22Rv1 (cell line): ENCODE results near the gene MPZL1.
"Not testable (repeated sequence)": the region's sequence is repeated elsewhere in the genome, so short reads cannot be mapped to it uniquely, and the experiment has no call there.

Source experiments
- H3K27ac ChIP-seq: fragments of 450-650 bp; 2 replicates; pipeline ENCODE4 v1.5.1; 2017
- CTCF ChIP-seq: fragments of 450-650 bp; IDR thresholded peaks from 2 replicates; pipeline ENCODE4 v1.5.1; 2017; ENCODE audit warnings: mild to moderate bottlenecking
- ZFX ChIP-seq: fragments of 450-650 bp; IDR thresholded peaks from 2 replicates; pipeline ENCODE4 v1.6.1; 2017; ENCODE audit warnings: antibody characterized with exemption, borderline replicate concordance

Gene MPZL1

GRCh38 chr1:167826127-167826526 lies 104.3 kb downstream of the MPZL1 start:
- no peak for TF ChIP-seq CTCF
- TF ChIP-seq ZFX, result no peak
- no peak overlapping the region for H3K27ac ChIP-seq

DNA sequence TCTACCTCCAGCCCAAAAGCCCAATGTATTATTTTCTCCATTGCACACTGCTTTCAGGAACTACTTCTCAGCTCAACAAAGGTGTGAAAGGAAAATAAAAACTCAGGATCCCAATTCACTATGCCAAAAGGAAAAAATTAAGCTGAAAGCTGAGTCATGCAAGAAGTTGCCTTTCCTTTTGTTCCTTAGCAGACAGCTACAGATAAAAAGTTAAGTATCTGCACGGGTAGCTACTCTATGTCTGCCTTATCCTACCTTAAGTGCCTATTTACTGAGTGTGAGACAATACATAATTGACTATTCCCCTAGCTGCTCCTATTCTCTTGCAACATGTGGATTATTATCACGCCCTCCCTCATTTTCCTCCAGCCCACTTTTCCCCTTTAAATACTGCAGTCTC lies 108.1 kb downstream of the MPZL1 start:
- no peak for TF ChIP-seq ZFX
- TF ChIP-seq CTCF, result no peak
- H3K27ac ChIP-seq, result no peak overlapping the region

GRCh38 chr1:167830668-167831067 lies 108.9 kb downstream of the MPZL1 start:
- not testable (repeated sequence) for H3K27ac ChIP-seq

DNA sequence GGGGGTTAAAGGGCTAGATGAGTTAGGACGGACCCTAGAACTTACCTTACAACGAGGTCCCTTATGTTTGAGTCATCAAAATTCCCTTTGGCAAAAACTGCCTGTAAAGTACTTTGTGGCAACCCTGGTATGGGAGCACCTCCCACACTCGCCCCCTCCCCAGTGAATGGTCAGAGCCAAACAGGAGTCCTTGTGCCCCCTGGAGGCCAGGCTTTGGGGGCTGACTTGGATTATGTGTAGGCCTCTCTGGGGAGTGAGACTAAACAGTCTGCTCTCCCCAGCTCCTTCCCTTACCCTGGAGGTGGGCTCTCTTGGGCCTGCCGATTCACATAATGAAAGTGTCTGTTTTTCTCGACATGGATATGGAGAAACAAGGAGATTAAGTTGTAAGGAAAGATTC lies 110.9 kb downstream of the MPZL1 start:
- no peak overlapping the region for H3K27ac ChIP-seq
- TF ChIP-seq ZFX, result no peak
- no peak for TF ChIP-seq CTCF

DNA sequence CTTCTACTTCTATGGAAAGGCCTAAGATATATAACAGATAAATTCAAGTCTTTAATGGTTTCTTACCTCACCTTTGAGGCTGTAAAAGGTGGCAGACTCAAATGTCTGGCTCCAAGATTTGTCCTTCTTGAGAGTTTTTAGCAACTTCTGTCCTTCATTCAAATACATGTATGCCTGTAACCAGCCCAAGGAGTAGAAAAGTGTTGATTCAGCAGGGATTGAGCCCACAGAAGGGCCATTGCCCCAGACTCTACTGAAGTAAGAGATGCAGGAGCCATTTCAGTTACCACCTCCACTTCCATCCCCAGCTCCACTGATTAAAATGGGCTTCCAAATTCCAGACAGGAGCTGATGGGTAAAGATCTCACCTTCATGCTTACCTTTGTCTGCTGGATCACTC lies 112.1 kb downstream of the MPZL1 start:
- H3K27ac ChIP-seq, result no peak overlapping the region
- TF ChIP-seq ZFX, result no peak
- TF ChIP-seq CTCF, result no peak

DNA sequence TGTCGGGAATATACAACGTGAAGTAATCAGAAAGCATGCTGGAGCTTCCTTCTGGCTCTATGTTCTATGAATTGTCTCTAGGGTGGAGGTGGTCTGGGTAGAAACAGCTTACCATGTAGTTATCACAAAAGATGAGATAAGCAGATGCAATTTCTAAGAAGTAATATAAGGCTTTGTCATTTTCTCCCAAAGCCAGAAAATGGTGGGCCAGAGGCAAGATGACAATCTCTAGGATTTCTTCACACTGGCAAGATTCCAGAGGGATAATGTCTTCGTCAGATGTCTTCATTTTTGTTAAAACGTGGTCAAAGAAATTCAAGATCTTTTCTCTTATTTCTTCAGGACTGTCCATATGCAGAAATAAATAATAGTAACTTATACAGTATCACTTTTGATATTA lies 114.4 kb downstream of the MPZL1 start:
- H3K27ac ChIP-seq, result no peak overlapping the region
- TF ChIP-seq ZFX, result no peak
- no peak for TF ChIP-seq CTCF

DNA sequence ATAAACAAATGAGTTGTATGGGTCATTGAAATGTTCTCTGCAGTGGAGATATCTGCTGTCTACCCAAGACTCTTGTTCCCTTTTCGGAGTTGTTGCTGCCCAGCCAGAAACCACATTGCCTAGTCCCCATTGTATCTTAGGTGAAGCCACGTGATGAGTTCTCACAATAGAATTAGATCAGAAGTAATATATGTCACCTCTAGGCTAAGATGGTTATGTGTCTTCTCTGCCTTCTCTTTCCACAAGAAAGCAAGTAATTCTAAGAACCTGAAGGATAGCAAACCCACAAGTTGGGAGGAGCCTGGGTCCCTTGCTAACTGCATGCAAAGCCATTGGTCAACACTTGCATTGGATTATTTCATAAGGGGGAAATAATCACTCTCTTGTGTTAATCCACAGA lies 115.5 kb downstream of the MPZL1 start:
- TF ChIP-seq CTCF (no peak), ZFX (no peak)
- H3K27ac ChIP-seq, result no peak overlapping the region

- H3K27ac ChIP-seq, result no peak overlapping the region
- TF ChIP-seq CTCF, result no peak
- no peak for TF ChIP-seq ZFX
Observed at GRCh38 chr1:167839009-167839408, 117.2 kb downstream of the MPZL1 start.
